MCF 10A (cell line): Measurements from ENCODE around the gene KLK1. TPM values are rescaled to one million over a fixed set of nuclear protein-coding genes. Genes with fewer than 3 reads are reported as not detected.
A peak's percentile ranks its signal among the peaks of the same experiment; 100 is the strongest.

Experiments used
- BruUV-seq: library from RNA; stranded (reverse); fragments of 400-500 nt; replicated peaks from 2 replicates; lab custom pipeline; 2021; lab: Mats Ljungman, UMichigan
- CTCF ChIA-PET: fragments of 300-600 bp; sonication (Branson Sonifier 250); formaldehyde crosslinking; extraction: SDS; loops from one replicate; lab custom pipeline; 2021; ENCODE audit warnings: antibody characterized with exemption, inconsistent platforms; lab: Yijun Ruan, JAX
- POLR2A ChIA-PET: fragments of 300-600, 350-650 bp; sonication (Branson Sonifier 250); formaldehyde crosslinking; extraction: SDS; loops from one replicate; lab custom pipeline; 2020; ENCODE audit warnings: antibody characterized with exemption, inconsistent platforms; lab: Yijun Ruan, JAX
- DNase-seq: peaks from one replicate; pipeline ENCODE4 v3.0.0-alpha.2; 2018; ENCODE audit not compliant: unreplicated experiment
- H3K27ac Mint-ChIP-seq: one replicate; pipeline ENCODE4 v1.8.0; 2022; ENCODE audit warnings: mild to moderate bottlenecking, low read depth, mixed read lengths; ENCODE audit not compliant: unreplicated experiment
- H3K27me3 Mint-ChIP-seq: one replicate; pipeline ENCODE4 v1.8.0; 2022; ENCODE audit warnings: mixed read lengths; ENCODE audit not compliant: insufficient read depth, unreplicated experiment
- H3K36me3 Mint-ChIP-seq: one replicate; pipeline ENCODE4 v1.8.0; 2022; ENCODE audit warnings: mild to moderate bottlenecking, moderate library complexity, mixed read lengths; ENCODE audit not compliant: insufficient read depth, unreplicated experiment
- H3K4me1 Mint-ChIP-seq: one replicate; pipeline ENCODE4 v1.8.0; 2022; ENCODE audit warnings: mixed read lengths; ENCODE audit not compliant: insufficient read depth, unreplicated experiment
- H3K4me3 Mint-ChIP-seq: one replicate; pipeline ENCODE4 v1.8.0; 2022; ENCODE audit warnings: mild to moderate bottlenecking, moderate library complexity, mixed read lengths; ENCODE audit not compliant: unreplicated experiment
- H3K9me3 Mint-ChIP-seq: one replicate; pipeline ENCODE4 v1.8.0; 2022; ENCODE audit warnings: mixed read lengths; ENCODE audit not compliant: unreplicated experiment
- intact Hi-C: fragments of 100-400 bp; cut with micrococcal nuclease; formaldehyde crosslinking; loops from 2 replicates; pipeline ENCODE4 v1.14.1; 2022
- total RNA-seq: library from RNA; stranded (reverse); gene quantifications from 2 replicates; pipeline ENCODE4 v1.2.3, GENCODE V29; 2022
- TF ChIP-seq, protein P1 (sequence below): fragments of 200-600 bp; IDR thresholded peaks from one replicate; pipeline ENCODE4 v1.8.0; 2022; ENCODE audit warnings: antibody characterized with exemption, mild to moderate bottlenecking; ENCODE audit not compliant: unreplicated experiment

The KLK1 gene
- total RNA-seq, 1 experiment from 2014 or later = 0.84 TPM

- no peak for DNase-seq
- H3K4me1 Mint-ChIP-seq = no peaks in the 10 kb centered on the region
- CTCF ChIA-PET = interaction anchor here (0.6 to 1.2 kb wide), 5 partner anchors 29 to 330 kb away, joined by 3 to 6 read pairs (median 4); no protein-coding TSS in a partner anchor
- POLR2A ChIA-PET = interaction anchor here (0.7 kb wide), 1 partner anchor 10 kb away, joined by 3 read pairs; no protein-coding TSS in a partner anchor
- intact Hi-C loops = no loop called here
- no peak overlapping the region for H3K4me3 Mint-ChIP-seq
- no TSS peak for BruUV-seq
- H3K9me3 Mint-ChIP-seq = peaks cover 7% of the 10 kb centered on the region
- TF ChIP-seq, protein P1, sequence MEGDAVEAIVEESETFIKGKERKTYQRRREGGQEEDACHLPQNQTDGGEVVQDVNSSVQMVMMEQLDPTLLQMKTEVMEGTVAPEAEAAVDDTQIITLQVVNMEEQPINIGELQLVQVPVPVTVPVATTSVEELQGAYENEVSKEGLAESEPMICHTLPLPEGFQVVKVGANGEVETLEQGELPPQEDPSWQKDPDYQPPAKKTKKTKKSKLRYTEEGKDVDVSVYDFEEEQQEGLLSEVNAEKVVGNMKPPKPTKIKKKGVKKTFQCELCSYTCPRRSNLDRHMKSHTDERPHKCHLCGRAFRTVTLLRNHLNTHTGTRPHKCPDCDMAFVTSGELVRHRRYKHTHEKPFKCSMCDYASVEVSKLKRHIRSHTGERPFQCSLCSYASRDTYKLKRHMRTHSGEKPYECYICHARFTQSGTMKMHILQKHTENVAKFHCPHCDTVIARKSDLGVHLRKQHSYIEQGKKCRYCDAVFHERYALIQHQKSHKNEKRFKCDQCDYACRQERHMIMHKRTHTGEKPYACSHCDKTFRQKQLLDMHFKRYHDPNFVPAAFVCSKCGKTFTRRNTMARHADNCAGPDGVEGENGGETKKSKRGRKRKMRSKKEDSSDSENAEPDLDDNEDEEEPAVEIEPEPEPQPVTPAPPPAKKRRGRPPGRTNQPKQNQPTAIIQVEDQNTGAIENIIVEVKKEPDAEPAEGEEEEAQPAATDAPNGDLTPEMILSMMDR = no peak
- H3K27ac Mint-ChIP-seq = no peak overlapping the region
- H3K36me3 Mint-ChIP-seq = no peaks in the 10 kb centered on the region
- peaks cover 36% of the 10 kb centered on the region for H3K27me3 Mint-ChIP-seq
Observed at GRCh38 chr19:50839712-50840655, 16.4 kb upstream of the KLK1 start.

- ChIA-PET POLR2A (no interaction called here), CTCF (no interaction called here)
- TF ChIP-seq, protein P1 = peak; percentile 11
- Mint-ChIP-seq H3K4me3 (no peak overlapping the region), H3K27ac (no peak overlapping the region), H3K9me3 (peaks cover 7% of the 10 kb centered on the region), H3K36me3 (no peaks in the 10 kb centered on the region), H3K27me3 (peaks cover 21% of the 10 kb centered on the region), H3K4me1 (no peaks in the 10 kb centered on the region)
- DNase-seq = no peak
- no TSS peak for BruUV-seq
- intact Hi-C loops = no loop called here
Observed at GRCh38 chr19:50838239-50838638, 14.7 kb upstream of the KLK1 start.

- intact Hi-C loops = no loop called here
- TF ChIP-seq, protein P1 = no peak
- no peak overlapping the region for H3K27ac Mint-ChIP-seq
- no TSS peak for BruUV-seq
- peaks cover 14% of the 10 kb centered on the region for H3K9me3 Mint-ChIP-seq
- no peaks in the 10 kb centered on the region for H3K36me3 Mint-ChIP-seq
- H3K27me3 Mint-ChIP-seq = peaks cover 24% of the 10 kb centered on the region
- ChIA-PET CTCF (interaction anchor here (0.7 to 1.2 kb wide), 2 partner anchors 85 to 184 kb away, joined by 4 to 5 read pairs; no protein-coding TSS in a partner anchor), POLR2A (no interaction called here)
- no peaks in the 10 kb centered on the region for H3K4me1 Mint-ChIP-seq
- H3K4me3 Mint-ChIP-seq = no peak overlapping the region
- no peak for DNase-seq
Observed at GRCh38 chr19:50837300-50837699, 13.7 kb upstream of the KLK1 start.

DNA sequence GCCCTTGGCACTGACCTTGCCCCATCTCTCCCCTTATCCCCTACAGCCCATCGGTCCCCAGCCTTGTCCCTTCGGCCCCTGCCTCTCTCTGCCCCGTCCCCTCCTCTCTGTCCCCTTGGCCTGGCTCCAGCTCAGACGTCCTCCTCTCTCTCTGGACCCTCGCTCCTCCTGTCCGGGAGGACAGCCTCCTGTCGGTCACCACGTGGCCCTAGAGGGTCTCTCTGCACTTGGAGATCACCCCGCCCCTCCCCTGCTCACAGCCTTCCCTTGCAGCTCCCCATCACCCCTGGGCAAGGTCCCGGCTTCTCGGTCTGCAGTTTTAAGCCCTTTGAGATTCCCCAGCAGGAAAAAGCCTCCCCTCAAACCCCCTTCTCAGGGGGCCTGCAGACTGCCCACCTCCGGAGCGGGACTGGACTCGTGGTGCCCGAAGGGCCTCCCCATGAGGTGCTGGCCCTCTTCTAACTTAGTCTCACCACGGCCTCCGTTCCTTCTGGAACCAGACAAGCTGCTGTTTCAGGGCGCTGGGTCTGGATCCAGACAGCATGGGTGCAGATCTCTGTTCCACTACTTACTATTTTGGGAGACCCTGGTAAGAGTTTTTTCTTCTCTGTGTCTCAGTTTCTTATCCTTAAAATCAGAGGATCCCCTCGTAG lies 13.1 kb upstream of the KLK1 start:
- CTCF ChIA-PET = interaction anchor here (0.7 to 1.2 kb wide), 3 partner anchors 85 to 184 kb away, joined by 4 to 5 read pairs (median 4); no protein-coding TSS in a partner anchor
- no peak overlapping the region for H3K27ac Mint-ChIP-seq
- H3K36me3 Mint-ChIP-seq = no peaks in the 10 kb centered on the region
- H3K9me3 Mint-ChIP-seq = peaks cover 14% of the 10 kb centered on the region
- peaks cover 21% of the 10 kb centered on the region for H3K27me3 Mint-ChIP-seq
- intact Hi-C loops = no loop called here
- BruUV-seq = no TSS peak
- peak overlapping the region; percentile 76 for H3K4me3 Mint-ChIP-seq
- TF ChIP-seq, protein P1 = no peak
- POLR2A ChIA-PET = interaction anchor here (0.5 kb wide), 1 partner anchor 852 kb away, joined by 3 read pairs; no protein-coding TSS in a partner anchor
- H3K4me1 Mint-ChIP-seq = no peaks in the 10 kb centered on the region
- DNase-seq = no peak
